IMR-90 (cell line): ENCODE measurements around the gene C14orf93.

Source experiments
- RFX5 ChIP-seq: IDR thresholded peaks from 2 replicates; pipeline ENCODE4 v1.8.0; 2012; ENCODE audit warnings: low read depth, mild to moderate bottlenecking, low read length, moderate library complexity
- TF ChIP-seq, protein P1 (sequence below): fragments of 150-350 bp; IDR thresholded peaks from 2 replicates; pipeline ENCODE4 v1.6.1; 2017; ENCODE audit warnings: mild to moderate bottlenecking, antibody characterized with exemption, low read length, low read depth
- TF ChIP-seq, protein P2 (sequence below): conservative IDR thresholded peaks from 2 replicates; pipeline ENCODE4 v1.5.1; 2012; ENCODE audit warnings: mild to moderate bottlenecking, low read depth, low read length, improper control_type of control experiment

DNA sequence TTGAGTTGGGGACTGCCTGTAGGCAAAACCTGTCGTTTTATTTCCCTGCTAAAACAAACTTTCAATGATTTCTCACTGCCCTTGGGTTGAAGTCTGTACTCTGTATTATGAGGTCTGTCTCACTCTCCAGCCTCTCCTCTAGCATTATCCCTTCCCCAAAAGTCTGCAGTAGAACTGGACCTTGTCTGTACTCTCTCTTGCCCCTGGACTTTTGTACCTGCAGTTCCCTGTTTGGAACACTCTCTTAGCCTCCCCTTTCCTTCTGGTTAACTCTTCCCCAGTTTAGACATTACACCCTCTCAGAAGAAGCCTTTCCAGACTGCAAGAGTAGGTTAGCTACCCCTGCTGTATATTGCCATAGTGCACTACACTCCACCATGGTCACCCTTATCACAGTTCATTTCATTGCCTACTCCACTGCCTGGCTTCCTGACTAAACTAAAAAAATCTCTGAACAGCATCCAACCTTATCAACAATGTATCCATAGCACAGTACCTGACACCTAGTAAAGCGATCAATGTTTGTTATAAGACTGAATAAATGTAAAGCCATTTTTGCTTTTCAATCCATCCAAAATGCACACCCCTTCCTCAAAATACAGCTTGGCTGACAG lies 23.9 kb downstream of the C14orf93 start:
- TF ChIP-seq, protein P1, sequence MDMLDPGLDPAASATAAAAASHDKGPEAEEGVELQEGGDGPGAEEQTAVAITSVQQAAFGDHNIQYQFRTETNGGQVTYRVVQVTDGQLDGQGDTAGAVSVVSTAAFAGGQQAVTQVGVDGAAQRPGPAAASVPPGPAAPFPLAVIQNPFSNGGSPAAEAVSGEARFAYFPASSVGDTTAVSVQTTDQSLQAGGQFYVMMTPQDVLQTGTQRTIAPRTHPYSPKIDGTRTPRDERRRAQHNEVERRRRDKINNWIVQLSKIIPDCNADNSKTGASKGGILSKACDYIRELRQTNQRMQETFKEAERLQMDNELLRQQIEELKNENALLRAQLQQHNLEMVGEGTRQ = no peak
- TF ChIP-seq, protein P2, sequence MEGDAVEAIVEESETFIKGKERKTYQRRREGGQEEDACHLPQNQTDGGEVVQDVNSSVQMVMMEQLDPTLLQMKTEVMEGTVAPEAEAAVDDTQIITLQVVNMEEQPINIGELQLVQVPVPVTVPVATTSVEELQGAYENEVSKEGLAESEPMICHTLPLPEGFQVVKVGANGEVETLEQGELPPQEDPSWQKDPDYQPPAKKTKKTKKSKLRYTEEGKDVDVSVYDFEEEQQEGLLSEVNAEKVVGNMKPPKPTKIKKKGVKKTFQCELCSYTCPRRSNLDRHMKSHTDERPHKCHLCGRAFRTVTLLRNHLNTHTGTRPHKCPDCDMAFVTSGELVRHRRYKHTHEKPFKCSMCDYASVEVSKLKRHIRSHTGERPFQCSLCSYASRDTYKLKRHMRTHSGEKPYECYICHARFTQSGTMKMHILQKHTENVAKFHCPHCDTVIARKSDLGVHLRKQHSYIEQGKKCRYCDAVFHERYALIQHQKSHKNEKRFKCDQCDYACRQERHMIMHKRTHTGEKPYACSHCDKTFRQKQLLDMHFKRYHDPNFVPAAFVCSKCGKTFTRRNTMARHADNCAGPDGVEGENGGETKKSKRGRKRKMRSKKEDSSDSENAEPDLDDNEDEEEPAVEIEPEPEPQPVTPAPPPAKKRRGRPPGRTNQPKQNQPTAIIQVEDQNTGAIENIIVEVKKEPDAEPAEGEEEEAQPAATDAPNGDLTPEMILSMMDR = no peak
- no peak for TF ChIP-seq RFX5
